Measurements from ENCODE around the gene UBE2V1.
A peak's percentile ranks its signal among the peaks of the same experiment; 100 is the strongest.
"Not testable (repeated sequence)": the region's sequence is repeated elsewhere in the genome, so short reads cannot be mapped to it uniquely, and the experiment has no call there.

Gene UBE2V1

DNA sequence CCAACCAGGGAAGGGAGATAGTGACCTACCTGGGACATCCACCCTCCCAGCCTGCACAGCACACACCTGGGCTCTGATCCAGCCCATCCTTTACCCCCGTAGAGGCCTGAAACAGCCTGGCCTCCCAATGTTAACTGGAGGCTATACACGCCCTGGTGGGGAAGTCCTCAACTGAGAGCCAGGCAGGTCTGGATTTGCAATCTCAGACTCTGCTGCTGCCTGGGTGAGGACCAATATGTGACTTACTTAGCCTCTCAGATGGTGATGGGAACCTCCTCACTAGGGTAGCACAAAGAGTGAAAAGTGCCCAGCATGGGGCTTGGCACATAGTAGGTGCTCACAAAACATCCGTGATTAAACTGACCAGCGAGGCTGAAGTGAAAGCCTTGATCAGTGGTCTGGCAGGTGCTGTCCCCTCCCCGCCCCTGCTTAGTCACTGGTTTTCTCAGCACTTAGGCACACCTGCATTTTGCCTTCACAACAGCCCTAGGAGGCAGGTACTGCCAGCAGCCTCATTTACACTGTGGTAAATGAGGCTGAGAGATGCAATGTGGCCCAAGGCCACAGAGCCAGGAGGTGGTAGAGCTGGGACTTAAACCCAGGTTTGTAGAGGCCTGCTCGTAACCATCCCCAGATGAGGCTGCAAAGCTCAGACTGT lies 28.2 kb upstream of the UBE2V1 start:
- no peaks in the 10 kb centered on the region for H3K27me3 ChIP-seq (ENCODE audit: insufficient read depth, poor library complexity, severe bottlenecking)
- H3K36me3 ChIP-seq (ENCODE audit: low read depth) = peaks cover 89% of the 10 kb centered on the region
- ATAC-seq (ENCODE audit: low read depth) = peak; percentile 3; the same call in 2 of the 3 replicates
- no peak for DNase-seq (ENCODE audit: low spot score)
- no peaks in the 10 kb centered on the region for H3K9me3 ChIP-seq (ENCODE audit: severe bottlenecking)
- TF ChIP-seq, protein P1, sequence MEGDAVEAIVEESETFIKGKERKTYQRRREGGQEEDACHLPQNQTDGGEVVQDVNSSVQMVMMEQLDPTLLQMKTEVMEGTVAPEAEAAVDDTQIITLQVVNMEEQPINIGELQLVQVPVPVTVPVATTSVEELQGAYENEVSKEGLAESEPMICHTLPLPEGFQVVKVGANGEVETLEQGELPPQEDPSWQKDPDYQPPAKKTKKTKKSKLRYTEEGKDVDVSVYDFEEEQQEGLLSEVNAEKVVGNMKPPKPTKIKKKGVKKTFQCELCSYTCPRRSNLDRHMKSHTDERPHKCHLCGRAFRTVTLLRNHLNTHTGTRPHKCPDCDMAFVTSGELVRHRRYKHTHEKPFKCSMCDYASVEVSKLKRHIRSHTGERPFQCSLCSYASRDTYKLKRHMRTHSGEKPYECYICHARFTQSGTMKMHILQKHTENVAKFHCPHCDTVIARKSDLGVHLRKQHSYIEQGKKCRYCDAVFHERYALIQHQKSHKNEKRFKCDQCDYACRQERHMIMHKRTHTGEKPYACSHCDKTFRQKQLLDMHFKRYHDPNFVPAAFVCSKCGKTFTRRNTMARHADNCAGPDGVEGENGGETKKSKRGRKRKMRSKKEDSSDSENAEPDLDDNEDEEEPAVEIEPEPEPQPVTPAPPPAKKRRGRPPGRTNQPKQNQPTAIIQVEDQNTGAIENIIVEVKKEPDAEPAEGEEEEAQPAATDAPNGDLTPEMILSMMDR (IDR thresholded peaks at IDR 0.05; ENCODE audit: poor library complexity, severe bottlenecking) = no peak
- peaks cover 64% of the 10 kb centered on the region for H3K4me1 ChIP-seq (ENCODE audit: insufficient read depth, poor library complexity, severe bottlenecking)
- H3K27ac ChIP-seq (ENCODE audit: poor library complexity, severe bottlenecking) = peak overlapping the region; percentile 91
- H3K4me3 ChIP-seq (ENCODE audit: severe bottlenecking) = no peak overlapping the region

DNA sequence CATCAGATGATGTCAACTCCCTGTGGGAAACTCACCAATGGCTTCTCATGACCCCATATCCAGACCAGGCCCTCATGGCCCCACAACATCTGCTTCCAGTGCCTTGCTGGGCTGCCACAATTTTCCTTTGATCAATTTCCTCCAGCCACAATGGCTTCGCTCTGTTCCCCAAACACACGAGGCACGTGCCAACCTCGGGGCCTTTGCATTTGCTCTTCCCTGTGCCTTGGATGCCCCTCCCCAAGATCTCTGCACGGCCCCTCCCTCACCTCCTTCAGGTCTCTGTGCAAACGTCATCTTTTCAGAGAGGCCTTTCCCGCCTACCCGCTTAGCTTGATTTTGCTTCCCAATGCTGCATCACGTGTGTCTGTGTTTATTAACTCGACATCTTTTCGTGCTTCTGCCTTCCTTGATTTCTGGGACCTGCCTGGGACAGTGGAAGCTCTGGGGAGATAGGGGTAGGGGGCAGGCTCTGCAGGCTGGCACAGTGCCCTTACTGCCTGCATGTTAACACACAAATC lies 27.4 kb upstream of the UBE2V1 start:
- Histone ChIP-seq H3K4me3 (ENCODE audit: severe bottlenecking) (no peak overlapping the region), H3K9me3 (ENCODE audit: severe bottlenecking) (no peaks in the 10 kb centered on the region), H3K27ac (ENCODE audit: poor library complexity, severe bottlenecking) (peak overlapping the region; percentile 91), H3K27me3 (ENCODE audit: insufficient read depth, poor library complexity, severe bottlenecking) (no peaks in the 10 kb centered on the region), H3K36me3 (ENCODE audit: low read depth) (peaks cover 88% of the 10 kb centered on the region), H3K4me1 (ENCODE audit: insufficient read depth, poor library complexity, severe bottlenecking) (peaks cover 59% of the 10 kb centered on the region)
- DNase-seq (ENCODE audit: low spot score) (no peak), ATAC-seq (ENCODE audit: low read depth) (no peak)
- TF ChIP-seq, protein P1 (IDR thresholded peaks at IDR 0.05; ENCODE audit: poor library complexity, severe bottlenecking) = no peak

DNA sequence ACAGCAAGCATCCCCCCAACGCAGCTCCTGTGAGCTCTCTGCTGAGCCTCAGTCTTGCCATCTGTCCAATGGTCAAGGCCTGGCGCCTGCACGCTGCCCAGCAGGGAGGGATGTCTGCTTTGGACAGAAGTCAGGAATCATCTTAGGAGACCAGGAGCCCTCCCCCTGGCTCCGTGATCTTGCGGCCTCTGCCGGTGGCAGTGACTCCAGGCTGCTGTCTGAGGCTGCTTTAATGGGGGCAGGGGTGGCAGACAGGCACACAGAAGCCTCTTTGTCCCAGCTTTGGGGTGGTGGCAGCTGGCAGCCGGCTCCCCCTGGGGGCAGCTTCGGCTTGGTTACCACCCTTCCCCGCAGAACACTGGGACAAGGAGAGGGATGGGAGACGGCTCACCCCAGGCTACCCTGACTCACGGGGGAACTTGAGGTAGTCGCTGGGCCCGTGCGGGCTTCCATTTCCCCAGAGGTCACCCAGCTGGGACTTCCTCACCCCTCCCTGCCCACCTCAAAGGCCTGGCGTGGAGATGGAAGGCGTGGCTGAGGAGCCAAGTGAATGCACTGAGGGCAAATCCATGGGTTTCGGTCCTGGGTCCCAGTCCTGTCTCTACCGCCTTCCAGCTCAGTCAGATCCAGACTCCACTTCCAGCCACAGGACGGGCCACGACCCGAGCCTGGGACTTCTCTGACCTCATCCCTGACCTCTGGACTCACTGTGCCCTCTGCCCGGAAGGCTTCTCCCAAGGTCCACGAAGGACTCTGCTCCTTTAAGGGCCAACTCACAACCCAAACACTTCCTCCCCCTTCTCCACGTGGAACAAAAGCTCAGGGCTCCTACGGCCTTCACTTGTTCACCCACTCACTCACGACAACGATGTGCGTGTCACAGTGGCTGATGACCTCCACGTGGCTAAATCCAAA lies 25.8 kb upstream of the UBE2V1 start:
- H3K27ac ChIP-seq (ENCODE audit: poor library complexity, severe bottlenecking) = peak overlapping the region; percentile 45
- TF ChIP-seq, protein P1 (IDR thresholded peaks at IDR 0.05; ENCODE audit: poor library complexity, severe bottlenecking) = peak; percentile 37
- no peaks in the 10 kb centered on the region for H3K9me3 ChIP-seq (ENCODE audit: severe bottlenecking)
- peaks cover 93% of the 10 kb centered on the region for H3K36me3 ChIP-seq (ENCODE audit: low read depth)
- peaks cover 45% of the 10 kb centered on the region for H3K4me1 ChIP-seq (ENCODE audit: insufficient read depth, poor library complexity, severe bottlenecking)
- no peaks in the 10 kb centered on the region for H3K27me3 ChIP-seq (ENCODE audit: insufficient read depth, poor library complexity, severe bottlenecking)
- ATAC-seq (ENCODE audit: low read depth) (peak; percentile 13; the same call in 1 of the 3 replicates), DNase-seq (ENCODE audit: low spot score) (no peak)
- no peak overlapping the region for H3K4me3 ChIP-seq (ENCODE audit: severe bottlenecking)

GRCh38 chr20:50138120-50138478 lies 25.1 kb upstream of the UBE2V1 start:
- TF ChIP-seq, protein P1 (IDR thresholded peaks at IDR 0.05; ENCODE audit: poor library complexity, severe bottlenecking) = no peak
- Histone ChIP-seq H3K27me3 (ENCODE audit: insufficient read depth, poor library complexity, severe bottlenecking) (no peaks in the 10 kb centered on the region), H3K36me3 (ENCODE audit: low read depth) (peaks cover 93% of the 10 kb centered on the region), H3K4me1 (ENCODE audit: insufficient read depth, poor library complexity, severe bottlenecking) (peaks cover 41% of the 10 kb centered on the region), H3K4me3 (ENCODE audit: severe bottlenecking) (no peak overlapping the region), H3K27ac (ENCODE audit: poor library complexity, severe bottlenecking) (peak overlapping the region; percentile 45), H3K9me3 (ENCODE audit: severe bottlenecking) (no peaks in the 10 kb centered on the region)
- ATAC-seq (ENCODE audit: low read depth) = no peak
- DNase-seq (ENCODE audit: low spot score) = no peak

- not testable (repeated sequence) for DNase-seq (ENCODE audit: low spot score); H3K9me3 ChIP-seq (ENCODE audit: severe bottlenecking); ATAC-seq (ENCODE audit: low read depth); H3K27me3 ChIP-seq (ENCODE audit: insufficient read depth, poor library complexity, severe bottlenecking); H3K4me3 ChIP-seq (ENCODE audit: severe bottlenecking)
- peaks cover 37% of the 10 kb centered on the region for H3K4me1 ChIP-seq (ENCODE audit: insufficient read depth, poor library complexity, severe bottlenecking)
- peak overlapping the region; percentile 45 for H3K27ac ChIP-seq (ENCODE audit: poor library complexity, severe bottlenecking)
- H3K36me3 ChIP-seq (ENCODE audit: low read depth) = peaks cover 93% of the 10 kb centered on the region
These were observed 24.8 kb upstream of the UBE2V1 start for GRCh38 chr20:50137702-50138101.
